Breast epithelium (tissue), 3 donors: ENCODE results near the gene RBM5.

Source experiments
- POLR2A ChIP-seq: fragments of 450-650 bp; IDR thresholded peaks from one replicate; pipeline ENCODE4 v1.6.1; 2016; ENCODE audit warnings: antibody characterized with exemption, mild to moderate bottlenecking, moderate library complexity
- POLR2AphosphoS5 ChIP-seq, 3 donors: sonication (generic); formaldehyde crosslinking; IDR thresholded peaks; one replicate each; pipeline ENCODE4 v1.6.1; 2017; ENCODE audit warnings: antibody characterized with exemption in 3 of 3
- TF ChIP-seq, protein P1 (sequence below), 3 donors: fragments of 450-650 bp; IDR thresholded peaks; one replicate each; pipeline ENCODE4 v1.5.1; 2016 to 2017; ENCODE audit warnings: antibody characterized with exemption in 3 of 3, mild to moderate bottlenecking in 3 of 3, moderate library complexity in 3 of 3

GRCh38 chr3:50102558-50102957 lies 13.8 kb downstream of the RBM5 start:
- TF ChIP-seq, protein P1, sequence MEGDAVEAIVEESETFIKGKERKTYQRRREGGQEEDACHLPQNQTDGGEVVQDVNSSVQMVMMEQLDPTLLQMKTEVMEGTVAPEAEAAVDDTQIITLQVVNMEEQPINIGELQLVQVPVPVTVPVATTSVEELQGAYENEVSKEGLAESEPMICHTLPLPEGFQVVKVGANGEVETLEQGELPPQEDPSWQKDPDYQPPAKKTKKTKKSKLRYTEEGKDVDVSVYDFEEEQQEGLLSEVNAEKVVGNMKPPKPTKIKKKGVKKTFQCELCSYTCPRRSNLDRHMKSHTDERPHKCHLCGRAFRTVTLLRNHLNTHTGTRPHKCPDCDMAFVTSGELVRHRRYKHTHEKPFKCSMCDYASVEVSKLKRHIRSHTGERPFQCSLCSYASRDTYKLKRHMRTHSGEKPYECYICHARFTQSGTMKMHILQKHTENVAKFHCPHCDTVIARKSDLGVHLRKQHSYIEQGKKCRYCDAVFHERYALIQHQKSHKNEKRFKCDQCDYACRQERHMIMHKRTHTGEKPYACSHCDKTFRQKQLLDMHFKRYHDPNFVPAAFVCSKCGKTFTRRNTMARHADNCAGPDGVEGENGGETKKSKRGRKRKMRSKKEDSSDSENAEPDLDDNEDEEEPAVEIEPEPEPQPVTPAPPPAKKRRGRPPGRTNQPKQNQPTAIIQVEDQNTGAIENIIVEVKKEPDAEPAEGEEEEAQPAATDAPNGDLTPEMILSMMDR (IDR thresholded peaks at IDR 0.05) = no peak
- TF ChIP-seq POLR2A (no peak), POLR2AphosphoS5 (IDR thresholded peaks at IDR 0.05) (no peak)
